Neural progenitor cell (in vitro differentiated cells): Measurements from ENCODE around the gene FAM162A. TPM values are rescaled to one million over a fixed set of nuclear protein-coding genes. Genes with fewer than 3 reads are reported as not detected.

Source experiments
- DNase-seq: peaks from one replicate; pipeline ENCODE4 v3.0.0-alpha.2; 2016; ENCODE audit warnings: low spot score
- H2AFZ ChIP-seq: fragments of 200-600 bp; sonication (generic); replicated peaks from 2 replicates; pipeline ENCODE4 v1.6.1; 2016; ENCODE audit warnings: antibody characterized with exemption
- H3F3A ChIP-seq: fragments of 200-600 bp; sonication (generic); 2 replicates; pipeline ENCODE4 v1.6.1; 2016; ENCODE audit warnings: antibody characterized with exemption, low read depth
- H3K27ac ChIP-seq: fragments of 200-600 bp; sonication (generic); 2 replicates; pipeline ENCODE4 v1.5.1; 2016; ENCODE audit warnings: mild to moderate bottlenecking
- H3K27me3 ChIP-seq: fragments of 200-600 bp; sonication (generic); 2 replicates; pipeline ENCODE4 v1.6.1; 2016; ENCODE audit warnings: mild to moderate bottlenecking, moderate library complexity
- H3K36me3 ChIP-seq: fragments of 200-600 bp; sonication (generic); 2 replicates; pipeline ENCODE4 v1.5.1; 2016
- H3K4me1 ChIP-seq: fragments of 200-600 bp; sonication (generic); 2 replicates; pipeline ENCODE4 v1.6.1; 2016; ENCODE audit warnings: mixed run types
- H3K4me2 ChIP-seq: fragments of 200-600 bp; sonication (generic); 2 replicates; pipeline ENCODE4 v1.6.1; 2016
- H3K4me3 ChIP-seq: fragments of 200-600 bp; sonication (generic); 2 replicates; pipeline ENCODE4 v1.5.1; 2016
- H3K79me2 ChIP-seq: fragments of 200-600 bp; sonication (generic); 2 replicates; pipeline ENCODE4 v1.6.1; 2016; ENCODE audit warnings: low read depth
- H3K9ac ChIP-seq: fragments of 200-600 bp; sonication (generic); 2 replicates; pipeline ENCODE4 v1.6.1; 2016
- H3K9me3 ChIP-seq: fragments of 200-600 bp; sonication (generic); 2 replicates; pipeline ENCODE4 v1.5.1; 2016; ENCODE audit warnings: low read depth
- H4K20me1 ChIP-seq: fragments of 200-600 bp; sonication (generic); 2 replicates; pipeline ENCODE4 v1.6.1; 2016; ENCODE audit warnings: low read depth
- H3K27ac Mint-ChIP-seq: 3 replicates; pipeline ENCODE4 v1.8.0; 2021; ENCODE audit warnings: mixed read lengths
- H3K27me3 Mint-ChIP-seq: 2 replicates; pipeline ENCODE4 v1.8.0; 2022; ENCODE audit warnings: low read depth, mild to moderate bottlenecking, inconsistent platforms, moderate library complexity, mixed read lengths; ENCODE audit not compliant: insufficient read depth
- H3K36me3 Mint-ChIP-seq: 3 replicates; pipeline ENCODE4 v1.8.0; 2021; ENCODE audit warnings: mixed read lengths
- H3K4me1 Mint-ChIP-seq: 3 replicates; pipeline ENCODE4 v1.8.0; 2021; ENCODE audit warnings: mixed read lengths
- H3K4me3 Mint-ChIP-seq: 3 replicates; pipeline ENCODE4 v1.8.0; 2021; ENCODE audit warnings: mild to moderate bottlenecking, moderate library complexity, mixed read lengths
- H3K9me3 Mint-ChIP-seq: 3 replicates; pipeline ENCODE4 v1.8.0; 2020; ENCODE audit warnings: mixed read lengths
- CTCF ChIP-seq: fragments of 200-600 bp; sonication (generic); IDR thresholded peaks from 2 replicates; pipeline ENCODE4 v1.5.1; 2017; ENCODE audit warnings: antibody characterized with exemption, mild to moderate bottlenecking
- EZH2 ChIP-seq: fragments of 200-600 bp; sonication (generic); IDR thresholded peaks from 2 replicates; pipeline ENCODE4 v1.6.1; 2017; ENCODE audit warnings: antibody characterized with exemption, mild to moderate bottlenecking, moderate library complexity
- EZH2phosphoT487 ChIP-seq: fragments of 200-600 bp; sonication (generic); IDR thresholded peaks from 2 replicates; pipeline ENCODE4 v1.6.1; 2017; ENCODE audit warnings: antibody characterized with exemption
- total RNA-seq: library from RNA; depleted of rRNA; stranded (reverse); fragments of >200 nt; gene quantifications from 2 replicates; pipeline ENCODE4 v1.2.3, GENCODE V29; 2015; ENCODE audit warnings: low replicate concordance

The FAM162A gene
- total RNA-seq, 1 donor from 2014 or later: 66.1 TPM

- peaks cover 28% of the 10 kb centered on the region for H3F3A ChIP-seq
- no peak for DNase-seq
- no peak overlapping the region for H3K27ac ChIP-seq
- H3K4me3 Mint-ChIP-seq: no peak overlapping the region
- no peak for TF ChIP-seq EZH2
- TF ChIP-seq CTCF: no peak
- TF ChIP-seq EZH2phosphoT487: no peak
- no peak overlapping the region for H3K4me3 ChIP-seq
- H3K36me3 Mint-ChIP-seq: peaks cover 31% of the 10 kb centered on the region
- no peak overlapping the region for H3K4me2 ChIP-seq
- H3K9me3 Mint-ChIP-seq: no peaks in the 10 kb centered on the region
- H3K36me3 ChIP-seq: peaks cover 3% of the 10 kb centered on the region
- no peaks in the 10 kb centered on the region for H3K27me3 ChIP-seq
- H3K27me3 Mint-ChIP-seq: no peaks in the 10 kb centered on the region
- H3K9ac ChIP-seq: no peak overlapping the region
- no peaks in the 10 kb centered on the region for H3K9me3 ChIP-seq
- no peaks in the 10 kb centered on the region for H3K4me1 Mint-ChIP-seq
- H3K4me1 ChIP-seq: no peaks in the 10 kb centered on the region
- H3K79me2 ChIP-seq: peaks cover 15% of the 10 kb centered on the region
- no peak overlapping the region for H3K27ac Mint-ChIP-seq
- H4K20me1 ChIP-seq: no peaks in the 10 kb centered on the region
- no peak overlapping the region for H2AFZ ChIP-seq
These were observed 44.0 kb downstream of the FAM162A start for GRCh38 chr3:122427857-122428471.

- no peaks in the 10 kb centered on the region for H3K27me3 Mint-ChIP-seq
- peaks cover 44% of the 10 kb centered on the region for H3K36me3 Mint-ChIP-seq
- Histone ChIP-seq H3K27ac (no peak overlapping the region), H3K9ac (no peak overlapping the region), H3K4me3 (no peak overlapping the region), H2AFZ (no peak overlapping the region), H4K20me1 (no peaks in the 10 kb centered on the region), H3K4me1 (no peaks in the 10 kb centered on the region), H3K27me3 (no peaks in the 10 kb centered on the region), H3F3A (peaks cover 19% of the 10 kb centered on the region), H3K9me3 (no peaks in the 10 kb centered on the region), H3K79me2 (no peaks in the 10 kb centered on the region), H3K36me3 (no peaks in the 10 kb centered on the region), H3K4me2 (no peak overlapping the region)
- no peak overlapping the region for H3K4me3 Mint-ChIP-seq
- no peak overlapping the region for H3K27ac Mint-ChIP-seq
- H3K4me1 Mint-ChIP-seq: no peaks in the 10 kb centered on the region
- no peaks in the 10 kb centered on the region for H3K9me3 Mint-ChIP-seq
- TF ChIP-seq EZH2phosphoT487 (no peak), CTCF (no peak), EZH2 (no peak)
- DNase-seq: no peak
These were observed 46.4 kb downstream of the FAM162A start for GRCh38 chr3:122430371-122430770.

- no peaks in the 10 kb centered on the region for H3K4me1 Mint-ChIP-seq
- Histone ChIP-seq H3K4me3 (no peak overlapping the region), H3K36me3 (peaks cover 31% of the 10 kb centered on the region), H3F3A (no peaks in the 10 kb centered on the region), H3K9ac (no peak overlapping the region), H3K27me3 (no peaks in the 10 kb centered on the region), H3K4me1 (no peaks in the 10 kb centered on the region), H3K27ac (no peak overlapping the region), H4K20me1 (no peaks in the 10 kb centered on the region), H2AFZ (no peak overlapping the region), H3K79me2 (no peaks in the 10 kb centered on the region), H3K4me2 (no peak overlapping the region), H3K9me3 (no peaks in the 10 kb centered on the region)
- peaks cover 38% of the 10 kb centered on the region for H3K36me3 Mint-ChIP-seq
- H3K27ac Mint-ChIP-seq: no peak overlapping the region
- no peaks in the 10 kb centered on the region for H3K27me3 Mint-ChIP-seq
- peaks cover 4% of the 10 kb centered on the region for H3K9me3 Mint-ChIP-seq
- no peak for TF ChIP-seq EZH2
- TF ChIP-seq CTCF: no peak
- no peak for TF ChIP-seq EZH2phosphoT487
- no peak for DNase-seq
- H3K4me3 Mint-ChIP-seq: no peak overlapping the region
These were observed 52.0 kb downstream of the FAM162A start for GRCh38 chr3:122435950-122436349.
